GM19351 (cell line): ENCODE results near the gene CCDC91.
"Not testable (repeated sequence)": the region's sequence is repeated elsewhere in the genome, so short reads cannot be mapped to it uniquely, and the experiment has no call there.

ENCODE experiments used
- ATAC-seq: cut with Tn5 transposase; IDR thresholded peaks from one replicate; pipeline ENCODE4 v1.9.1; 2021; ENCODE audit warnings: mild to moderate bottlenecking, moderate library complexity; ENCODE audit not compliant: unreplicated experiment

The CCDC91 gene

DNA sequence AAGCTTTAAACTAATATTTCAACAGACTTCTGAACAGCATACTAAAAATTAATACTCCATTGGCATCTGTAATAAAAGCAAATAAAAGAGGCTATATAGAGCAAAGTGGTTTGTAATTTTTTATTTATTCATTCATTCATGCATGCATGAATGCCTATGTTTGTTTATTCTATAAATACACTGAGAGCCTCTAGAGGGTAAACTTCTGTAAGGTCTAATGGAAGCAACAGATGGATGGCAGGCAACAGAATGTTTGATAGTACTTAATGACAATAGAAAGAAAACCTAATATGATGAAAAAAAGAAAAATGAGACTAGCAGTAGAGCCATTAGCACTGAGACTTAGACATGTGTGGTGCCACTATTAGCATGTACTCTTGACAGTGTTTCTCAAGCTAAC lies 253.1 kb downstream of the CCDC91 start:
- no peak for ATAC-seq

DNA sequence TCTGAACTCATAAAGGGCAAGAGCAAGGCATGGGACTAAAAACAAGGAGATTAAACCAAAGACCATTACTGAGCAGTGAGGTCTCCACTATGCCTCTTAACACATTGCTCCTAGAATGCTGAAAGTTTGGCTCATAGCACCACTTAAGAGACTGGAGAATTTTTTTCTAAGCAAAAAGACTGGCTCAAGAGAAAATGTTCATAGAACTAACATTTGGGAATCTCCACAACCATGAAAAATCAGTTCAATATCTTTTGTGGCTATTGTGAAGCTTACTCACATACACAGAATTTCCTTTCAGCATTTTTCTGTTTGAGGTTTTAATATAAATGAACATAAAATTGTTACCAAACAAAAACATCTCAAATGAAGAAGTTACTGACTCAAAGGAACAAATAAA lies 255.8 kb downstream of the CCDC91 start:
- no peak for ATAC-seq

DNA sequence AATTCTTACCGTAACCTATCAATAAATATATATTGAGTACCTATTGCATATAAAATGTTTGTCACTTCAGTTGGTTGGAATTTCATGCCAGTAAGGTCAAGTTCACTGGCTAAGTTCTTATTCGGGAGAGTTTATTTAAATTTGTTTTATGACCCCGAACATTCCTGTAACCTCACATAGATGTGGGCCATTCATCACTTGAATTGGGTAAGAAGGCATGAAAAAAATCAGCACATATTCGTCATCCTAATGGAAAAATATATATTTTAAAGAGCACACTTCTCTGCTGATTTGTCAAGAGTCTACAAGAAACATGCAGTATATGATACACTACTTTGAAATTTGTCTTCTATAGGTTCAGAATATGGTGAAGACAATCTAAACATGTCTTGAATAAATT lies 263.4 kb downstream of the CCDC91 start:
- ATAC-seq: no peak

DNA sequence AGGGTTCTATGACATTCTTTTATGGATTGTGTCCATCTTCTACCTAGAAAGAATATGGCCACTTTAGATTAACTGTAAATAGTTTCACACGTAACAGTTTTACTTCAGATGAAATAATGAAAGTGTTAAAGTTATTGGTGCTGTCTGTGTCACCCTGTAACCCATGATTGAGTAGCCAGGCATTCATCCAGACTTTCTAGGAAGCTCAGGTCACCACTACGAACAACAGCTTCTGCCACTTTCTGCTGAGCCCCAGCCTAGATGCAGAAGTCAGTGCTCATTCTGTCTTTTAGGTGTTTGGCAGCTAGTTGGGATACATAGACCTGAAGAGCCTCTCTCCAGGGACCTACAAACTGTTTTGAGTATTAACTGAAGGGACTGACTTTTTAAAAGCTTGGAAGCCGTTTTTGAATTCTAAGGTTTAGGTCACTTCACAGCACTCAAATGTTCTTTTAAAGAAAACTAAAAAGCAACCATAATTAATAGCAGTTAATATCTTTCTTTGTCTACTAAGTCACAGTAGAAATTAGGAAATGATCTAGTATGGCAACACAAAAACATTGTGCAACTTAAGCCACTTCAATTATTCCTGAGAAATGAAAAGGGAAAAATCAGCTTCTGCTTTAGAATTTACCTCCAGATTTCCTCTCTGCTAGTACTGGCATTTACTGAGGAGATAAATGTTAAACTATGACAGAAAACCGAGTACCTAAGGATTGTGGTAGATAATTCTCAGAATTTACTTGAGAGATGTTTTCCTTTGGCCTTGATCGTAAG lies 266.9 kb downstream of the CCDC91 start:
- ATAC-seq: no peak

DNA sequence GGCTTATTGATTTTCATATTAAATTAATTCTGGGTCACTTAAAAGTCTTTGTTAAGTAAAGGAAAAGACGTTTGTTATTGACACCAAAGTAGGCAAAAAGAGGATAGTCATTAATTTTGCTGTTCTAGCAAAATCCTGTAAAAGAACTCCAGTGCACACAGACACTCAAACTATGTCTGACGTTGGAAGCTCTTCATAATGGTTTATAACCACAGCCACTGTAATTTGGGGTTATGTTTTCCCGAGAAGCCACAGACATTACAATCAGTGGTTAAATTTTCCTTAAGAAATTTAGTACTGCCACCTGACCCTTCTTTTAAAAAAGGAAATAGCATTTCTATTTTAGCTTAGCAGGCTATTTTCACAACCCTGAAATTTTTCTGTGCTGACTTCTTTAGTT lies 267.5 kb downstream of the CCDC91 start:
- no peak for ATAC-seq

DNA sequence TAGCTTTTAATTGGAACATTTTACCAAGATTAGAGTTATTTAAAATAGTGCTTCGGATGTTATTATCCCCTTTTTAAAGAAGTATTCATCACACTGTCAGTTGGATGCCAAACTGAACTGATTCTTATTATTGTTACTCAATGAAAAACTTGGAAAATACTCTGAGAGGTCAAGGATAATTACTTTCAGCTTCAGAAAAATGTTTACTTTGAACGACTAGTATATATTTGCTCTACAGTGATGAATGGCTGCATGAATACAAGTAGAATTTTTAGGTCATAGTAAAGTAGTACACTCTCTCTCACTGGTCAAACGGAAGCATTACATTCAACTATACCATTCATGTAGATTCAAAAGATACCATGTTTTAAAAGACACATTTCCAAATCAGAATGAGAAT lies 269.2 kb downstream of the CCDC91 start:
- no peak for ATAC-seq

DNA sequence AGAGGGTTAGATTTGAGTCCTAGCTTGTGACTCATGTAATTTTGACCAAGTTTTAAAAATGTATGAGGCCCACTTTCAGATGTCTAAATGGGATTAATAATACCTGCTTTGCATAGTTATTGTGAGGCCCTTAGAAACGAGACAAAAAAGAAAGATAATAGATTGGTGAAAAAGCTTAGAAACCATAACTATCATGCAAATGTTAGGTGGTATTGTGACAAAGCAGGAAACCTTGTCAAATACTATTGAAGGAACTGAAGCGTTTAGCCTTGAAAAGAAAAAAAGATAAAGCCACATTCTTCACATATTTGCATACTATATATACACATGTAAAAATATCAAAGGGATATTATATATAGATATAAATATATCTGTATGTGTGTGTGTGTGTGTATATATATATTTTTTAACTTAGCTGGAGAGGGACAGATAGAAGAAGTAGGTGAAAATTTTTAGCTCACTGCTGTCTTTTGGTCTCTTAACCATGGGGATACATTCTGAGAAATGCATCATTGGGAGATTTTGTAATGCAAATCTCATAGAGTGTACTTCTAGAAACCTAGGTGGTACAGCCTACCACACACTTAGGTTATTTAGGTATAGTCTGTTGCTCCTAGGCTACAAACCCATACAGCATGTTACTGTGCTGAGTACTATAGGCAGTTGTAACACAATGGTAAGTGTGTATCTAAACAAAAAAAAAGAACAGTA lies 270.3 kb downstream of the CCDC91 start:
- ATAC-seq: peak; percentile 69

DNA sequence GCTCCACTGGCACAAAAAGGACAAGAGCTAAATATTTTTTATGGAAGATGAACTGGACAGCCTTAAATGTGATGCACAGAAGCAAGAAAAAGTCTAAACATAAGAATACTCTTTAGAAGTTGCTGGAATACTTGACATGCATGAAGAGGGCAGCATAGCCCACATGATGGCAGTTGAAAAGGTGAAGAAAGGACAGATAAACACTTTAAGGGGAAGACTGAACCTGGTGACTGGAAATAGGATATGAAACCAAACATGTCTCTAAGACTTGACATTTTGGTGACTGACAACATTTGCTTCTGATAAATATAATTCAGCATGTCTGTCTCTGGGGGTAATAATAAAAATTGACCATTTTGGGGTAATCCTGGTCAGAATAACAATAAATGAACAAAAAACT lies 273.1 kb downstream of the CCDC91 start:
- ATAC-seq: peak; percentile 37

DNA sequence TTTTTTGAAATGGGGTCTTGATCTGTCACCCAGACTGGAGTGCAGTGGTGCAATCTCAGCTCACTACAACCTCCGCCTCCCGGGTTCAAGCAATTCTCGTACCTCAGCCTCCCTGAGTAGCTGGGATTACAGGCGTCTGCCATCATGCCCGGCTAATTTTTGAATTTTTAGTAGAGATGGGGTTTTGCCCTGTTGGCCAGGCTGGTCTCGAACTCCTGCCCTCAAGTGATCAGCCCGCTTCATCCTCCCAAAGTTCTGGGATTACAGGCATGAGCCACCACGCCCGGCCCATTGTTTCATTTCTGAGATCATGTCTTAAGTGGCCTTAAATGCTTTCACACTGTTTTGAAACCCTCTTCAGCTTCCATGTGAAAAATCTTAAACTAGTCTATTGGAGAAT lies 281.5 kb downstream of the CCDC91 start:
- not testable (repeated sequence) for ATAC-seq

DNA sequence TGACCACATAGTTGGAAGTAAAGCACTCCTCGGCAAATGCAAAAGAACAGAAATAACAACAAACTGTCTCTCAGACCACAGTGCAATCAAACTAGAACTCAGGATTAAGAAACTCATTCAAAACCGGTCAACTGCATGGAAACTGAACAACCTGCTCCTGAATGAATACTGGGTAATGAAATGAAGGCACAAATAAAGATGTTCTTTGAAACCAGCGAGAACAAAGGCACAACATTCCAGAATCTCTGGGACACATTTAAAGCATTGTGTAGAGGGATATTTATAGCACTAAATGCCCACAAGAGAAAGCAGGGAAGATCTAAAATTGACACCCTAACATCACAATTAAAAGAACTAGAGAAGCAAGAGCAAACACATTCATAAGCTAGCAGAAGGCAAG lies 285.9 kb downstream of the CCDC91 start:
- ATAC-seq: not testable (repeated sequence)

DNA sequence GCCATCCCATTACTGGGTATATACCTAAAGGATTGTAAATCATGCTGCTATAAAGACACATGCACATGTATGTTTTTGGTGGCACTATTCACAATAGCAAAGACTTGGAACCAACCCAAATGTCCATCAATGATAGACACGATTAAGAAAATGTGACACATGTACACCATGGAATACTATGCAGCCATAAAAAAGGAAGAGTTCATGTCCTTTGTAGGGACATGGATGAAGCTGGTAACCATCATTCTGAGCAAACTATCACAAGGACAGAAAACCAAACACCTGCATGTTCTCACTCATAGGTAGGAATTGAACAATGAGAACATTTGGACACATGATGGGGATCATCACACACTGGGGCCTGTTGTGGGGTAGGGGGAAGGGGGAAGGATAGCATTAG lies 288.8 kb downstream of the CCDC91 start:
- not testable (repeated sequence) for ATAC-seq

DNA sequence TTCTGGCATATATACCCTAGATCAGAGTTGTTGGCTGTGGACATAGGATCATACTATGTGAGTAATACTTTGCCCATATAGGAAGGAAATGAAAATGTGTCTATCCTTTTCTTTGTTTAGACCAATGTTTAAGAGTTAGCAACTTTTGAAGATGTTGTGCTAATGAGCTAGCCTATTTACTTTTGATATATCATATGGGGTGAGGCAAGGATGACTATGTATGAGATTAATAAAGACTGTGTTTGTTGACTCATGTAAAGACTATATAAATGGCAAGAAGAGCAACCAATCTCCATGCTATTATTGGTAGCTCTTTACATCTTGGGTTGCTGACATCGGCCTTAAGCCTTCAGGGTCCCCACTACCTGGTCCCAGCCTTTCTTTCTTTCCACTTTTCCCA lies 289.4 kb downstream of the CCDC91 start:
- no peak for ATAC-seq

DNA sequence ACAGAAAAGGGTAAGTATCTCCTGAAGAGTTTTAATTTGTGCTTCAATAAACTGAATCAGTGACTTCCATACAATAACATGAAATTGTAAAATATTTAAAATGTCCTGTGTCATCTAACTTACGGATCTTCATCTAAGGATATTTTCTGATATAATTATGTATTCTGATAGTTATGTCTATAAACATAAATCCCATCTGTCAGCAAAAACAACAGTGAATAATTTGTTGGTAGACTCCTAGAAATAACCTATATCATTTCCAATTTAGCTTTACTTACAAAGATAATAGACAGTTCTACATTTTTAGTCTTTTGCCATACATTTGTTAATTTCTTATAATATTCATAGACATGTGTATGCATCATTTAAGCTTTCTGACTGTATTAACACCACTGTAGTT lies 293.9 kb downstream of the CCDC91 start:
- no peak for ATAC-seq

DNA sequence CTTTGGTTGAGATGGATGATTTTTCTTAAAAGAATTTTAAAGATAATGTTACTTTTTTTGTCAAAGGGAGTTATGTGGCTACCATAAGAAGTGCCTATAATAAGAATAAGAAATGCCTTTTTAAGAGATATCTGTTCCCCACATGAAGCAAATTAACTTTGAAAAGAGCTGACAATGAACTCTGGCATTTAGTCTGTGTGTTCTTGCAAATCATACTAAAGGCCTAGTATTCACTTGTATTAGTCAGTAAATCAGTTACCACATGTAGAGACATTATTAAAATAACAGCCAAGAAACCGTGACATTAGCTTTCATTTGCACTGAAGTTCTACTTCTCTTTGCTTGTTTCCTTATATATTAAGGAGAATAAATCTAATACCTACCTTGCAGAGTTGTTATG lies 296.3 kb downstream of the CCDC91 start:
- no peak for ATAC-seq

DNA sequence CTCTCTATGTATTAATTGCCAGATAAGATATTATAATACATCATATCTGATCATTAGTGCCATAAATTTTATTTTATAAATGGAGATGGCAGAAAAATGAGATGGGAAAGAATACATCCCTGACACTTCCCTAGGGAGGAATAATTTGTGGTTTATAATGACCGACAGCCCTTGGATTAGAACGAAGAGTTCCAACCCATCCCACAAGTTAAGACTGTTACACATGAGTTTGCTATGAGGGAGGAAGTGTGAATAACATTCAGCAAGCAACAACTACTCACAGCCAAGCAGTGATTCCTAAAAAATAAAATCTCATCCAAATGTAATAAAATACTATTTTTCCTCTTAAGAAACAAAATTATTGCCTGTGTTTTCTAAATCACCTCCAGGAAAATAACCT lies 299.0 kb downstream of the CCDC91 start:
- ATAC-seq: no peak

DNA sequence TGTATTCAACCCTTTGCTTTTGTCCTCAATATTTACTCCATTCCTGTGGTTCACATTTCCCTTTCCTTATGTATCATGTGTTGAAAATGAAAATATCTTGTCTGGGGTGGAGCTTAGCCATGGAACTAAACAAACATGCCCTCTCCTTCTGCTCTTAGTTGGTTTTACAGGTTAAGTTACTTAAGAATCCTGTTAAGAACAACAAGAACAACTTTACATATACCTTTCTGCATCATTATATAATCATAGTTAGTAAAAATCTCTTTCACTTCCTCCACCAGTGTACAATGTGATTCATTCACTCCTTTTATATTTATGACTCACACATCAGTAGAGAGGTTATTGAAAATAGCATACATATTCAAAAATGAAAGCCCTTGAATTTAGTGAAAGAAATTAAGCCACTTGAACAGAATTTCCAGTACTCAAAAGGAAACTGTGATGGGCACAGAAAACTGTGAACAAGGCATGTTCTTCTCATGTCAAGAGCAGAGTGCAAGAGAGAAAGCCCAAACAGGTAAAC lies 307.7 kb downstream of the CCDC91 start:
- peak; percentile 97 for ATAC-seq

DNA sequence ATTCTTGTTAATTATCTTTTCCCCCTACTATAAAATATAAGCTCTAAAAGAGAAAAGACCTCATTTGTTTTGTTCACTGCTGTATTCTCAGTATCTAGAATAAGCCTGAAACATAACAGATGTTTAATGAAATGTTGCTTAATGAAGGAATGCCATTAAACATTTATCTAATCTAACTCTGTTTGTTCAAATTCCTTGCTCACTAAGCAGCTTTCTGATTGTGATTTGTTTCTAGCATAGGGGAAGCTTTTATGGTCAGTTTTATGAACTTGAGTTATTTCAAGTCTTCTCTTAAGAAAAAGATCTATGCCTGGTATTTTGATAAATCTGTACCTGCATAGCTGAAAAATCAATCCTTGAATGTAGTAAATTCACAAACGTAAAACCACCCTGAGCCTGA lies 308.6 kb downstream of the CCDC91 start:
- ATAC-seq: no peak

DNA sequence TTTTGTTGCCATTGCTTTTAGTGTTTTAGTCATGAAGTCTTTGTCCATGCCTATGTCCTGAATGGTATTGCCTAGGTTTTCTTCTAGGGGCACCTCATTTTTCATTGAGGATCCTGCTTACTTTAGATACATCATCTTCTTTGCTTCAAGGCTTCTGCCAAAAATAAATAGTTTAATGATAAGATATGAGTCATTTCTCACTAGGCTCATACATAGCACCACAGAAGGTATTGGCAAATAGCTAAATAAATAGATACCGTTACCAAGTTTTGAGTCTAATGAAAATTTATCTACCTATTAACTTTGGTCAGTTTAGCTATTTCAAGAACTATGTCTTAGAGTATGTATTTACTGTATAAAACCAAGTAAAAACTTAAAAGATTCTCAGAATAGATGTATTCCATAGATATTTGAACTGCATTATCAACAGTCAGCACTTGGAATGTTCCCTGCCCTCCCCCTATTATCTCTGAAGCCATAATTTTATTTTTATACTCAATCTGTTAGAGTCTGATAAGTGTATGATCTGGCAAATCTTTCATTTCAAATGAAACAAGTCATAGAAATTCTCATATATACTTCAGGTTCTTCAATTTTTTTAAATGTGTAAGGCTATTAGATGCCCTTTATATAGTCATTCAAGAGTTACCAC lies 310.2 kb downstream of the CCDC91 start:
- no peak for ATAC-seq

DNA sequence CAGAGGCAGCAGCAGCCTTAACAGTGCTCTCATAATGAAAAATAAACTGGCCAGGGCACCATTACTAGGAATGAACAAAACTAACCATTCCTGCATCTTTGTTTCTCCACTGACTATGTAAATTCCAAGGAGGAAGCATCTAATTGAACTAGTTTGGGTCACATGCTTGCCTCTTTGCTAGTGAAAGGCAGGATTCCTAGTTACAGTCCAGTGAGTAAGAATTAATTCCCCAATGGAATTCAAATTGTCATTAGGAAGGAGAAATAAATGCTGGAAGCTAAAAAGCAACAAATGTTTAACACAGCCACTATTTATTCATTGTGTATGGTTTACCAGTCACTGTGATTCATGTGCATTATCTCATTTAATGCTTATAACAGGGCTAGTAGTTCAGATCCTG lies 316.0 kb downstream of the CCDC91 start:
- ATAC-seq: no peak

DNA sequence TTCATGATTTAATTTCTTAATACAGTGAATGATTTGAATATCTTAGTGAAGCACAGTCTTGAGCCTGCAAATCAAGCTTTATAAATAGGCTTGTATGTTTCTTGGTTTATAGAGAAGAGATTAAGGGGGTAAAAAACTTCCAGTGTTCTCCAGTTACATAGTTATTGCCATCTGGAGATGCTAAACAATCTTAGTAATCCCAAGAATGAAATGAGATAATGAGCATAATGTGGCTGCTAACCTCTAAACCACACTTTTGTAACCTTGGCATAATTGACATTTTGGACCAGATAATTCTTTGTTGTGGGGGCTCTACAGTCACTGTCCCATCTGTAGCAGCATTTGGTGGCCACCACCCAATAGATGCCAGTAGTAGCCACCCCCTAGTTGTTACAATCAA lies 316.8 kb downstream of the CCDC91 start:
- no peak for ATAC-seq

DNA sequence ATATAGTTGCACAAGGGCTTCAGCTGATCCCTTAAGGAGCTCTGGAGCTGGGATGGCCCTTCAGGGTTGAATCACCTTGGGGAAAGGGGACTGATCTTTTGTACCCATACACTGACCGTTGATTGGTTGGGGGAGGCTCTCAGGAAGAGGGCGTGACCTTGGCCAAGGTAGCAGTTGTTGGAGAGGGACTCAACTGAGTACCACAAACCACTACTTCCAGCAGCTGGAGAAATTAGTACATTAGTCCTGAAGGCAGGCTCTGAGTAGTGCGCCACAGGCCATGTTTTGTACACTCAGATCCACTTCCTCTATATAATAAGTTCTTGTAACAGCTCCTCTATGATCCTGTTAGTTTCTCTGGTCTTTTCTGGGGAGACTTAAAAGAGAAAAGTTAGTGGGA lies 317.6 kb downstream of the CCDC91 start:
- ATAC-seq: no peak

DNA sequence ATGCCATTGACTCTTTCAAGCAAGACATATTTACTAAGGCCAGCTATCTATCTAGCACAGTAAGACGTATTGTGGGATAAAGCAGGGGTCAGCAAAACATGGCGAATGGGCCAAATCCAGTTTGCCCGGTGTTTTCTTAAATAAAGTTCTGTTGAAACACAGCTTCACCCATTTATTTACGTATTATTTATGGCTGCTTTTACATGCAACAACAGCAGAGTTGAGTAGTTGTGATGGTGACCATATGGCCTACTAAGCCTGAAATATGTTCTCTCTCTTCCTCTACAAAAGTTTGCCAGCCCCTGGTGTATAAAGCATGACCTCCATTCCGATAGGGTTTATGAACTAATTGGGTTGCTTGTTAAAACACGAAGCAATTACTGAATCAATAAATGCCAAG lies 322.1 kb downstream of the CCDC91 start:
- ATAC-seq: no peak
